NCI-H510A (cell line): Measurements from ENCODE around the gene SERP2.

Experiments used
- DNase-seq: peaks from one replicate; lab custom pipeline; 2025; lab: John Stamatoyannopoulos, UW

Gene SERP2

DNA sequence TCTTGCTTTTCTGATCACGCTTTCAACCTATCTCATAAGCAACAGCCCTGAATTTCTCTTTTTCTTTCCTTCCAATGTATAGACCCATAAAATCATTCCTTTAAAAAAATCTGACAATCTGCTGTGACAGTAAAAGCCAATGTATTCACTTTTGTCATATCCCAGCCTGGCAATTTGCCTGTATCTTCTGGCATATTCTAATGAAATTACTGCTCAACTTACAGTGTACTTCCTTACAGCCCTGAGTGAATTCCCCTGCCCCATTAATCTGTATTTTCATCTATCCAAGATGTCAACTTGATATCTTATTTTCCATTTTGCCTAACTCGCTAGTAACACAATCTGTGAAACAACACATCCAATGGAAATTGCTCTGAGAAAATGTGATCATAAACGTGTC is 18.0 kb upstream of the SERP2 start:
- DNase-seq, result no peak

DNA sequence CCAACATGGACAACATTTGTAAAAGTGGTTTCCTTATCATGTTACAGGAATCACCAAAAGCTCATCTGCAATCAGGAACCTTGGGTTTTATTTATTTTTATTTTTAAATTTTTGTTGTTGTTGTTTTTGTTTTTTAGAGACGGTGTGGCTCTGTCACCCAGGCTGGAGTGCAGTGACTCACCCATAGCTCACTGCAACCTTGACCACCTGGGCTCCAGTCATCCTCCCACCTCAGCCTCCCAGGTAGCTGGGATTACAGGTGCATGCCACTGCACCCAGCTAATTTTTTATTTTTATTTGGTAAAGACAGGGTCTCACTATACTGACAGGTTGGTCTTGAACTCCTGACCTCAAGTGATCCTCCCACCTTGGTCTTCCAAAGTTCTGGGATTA is 13.6 kb upstream of the SERP2 start:
- DNase-seq, result no peak

DNA sequence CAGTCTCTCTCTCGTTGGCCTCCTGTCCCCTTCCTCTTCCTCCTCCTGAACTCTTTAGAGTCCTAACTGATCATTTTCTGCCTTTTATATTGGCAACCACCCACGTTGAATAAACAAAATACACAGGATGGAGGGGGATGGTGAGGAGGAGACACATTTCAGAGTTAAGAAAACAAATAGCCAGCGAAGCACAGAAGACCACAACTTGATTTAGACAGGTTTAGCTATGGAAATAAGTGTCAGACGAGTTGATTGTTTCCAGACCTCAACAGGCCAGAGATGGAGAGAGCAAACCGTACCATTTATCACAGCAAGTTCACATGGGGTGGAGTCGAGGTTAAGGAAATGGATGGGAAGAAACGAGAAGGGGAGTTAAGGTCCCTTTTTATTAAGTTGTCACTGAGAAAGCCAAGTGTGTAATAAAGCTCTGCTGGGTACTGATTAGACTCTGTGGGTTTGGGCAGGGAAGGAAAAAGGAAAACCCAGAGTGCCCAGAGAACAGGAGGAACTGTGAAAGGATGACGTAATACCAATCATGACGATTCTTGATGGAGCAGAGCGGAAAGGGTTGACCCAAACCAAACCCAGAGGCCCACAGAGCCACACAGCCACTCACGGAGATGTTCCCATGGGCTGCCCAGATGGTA is 11.1 kb upstream of the SERP2 start:
- no peak for DNase-seq

DNA sequence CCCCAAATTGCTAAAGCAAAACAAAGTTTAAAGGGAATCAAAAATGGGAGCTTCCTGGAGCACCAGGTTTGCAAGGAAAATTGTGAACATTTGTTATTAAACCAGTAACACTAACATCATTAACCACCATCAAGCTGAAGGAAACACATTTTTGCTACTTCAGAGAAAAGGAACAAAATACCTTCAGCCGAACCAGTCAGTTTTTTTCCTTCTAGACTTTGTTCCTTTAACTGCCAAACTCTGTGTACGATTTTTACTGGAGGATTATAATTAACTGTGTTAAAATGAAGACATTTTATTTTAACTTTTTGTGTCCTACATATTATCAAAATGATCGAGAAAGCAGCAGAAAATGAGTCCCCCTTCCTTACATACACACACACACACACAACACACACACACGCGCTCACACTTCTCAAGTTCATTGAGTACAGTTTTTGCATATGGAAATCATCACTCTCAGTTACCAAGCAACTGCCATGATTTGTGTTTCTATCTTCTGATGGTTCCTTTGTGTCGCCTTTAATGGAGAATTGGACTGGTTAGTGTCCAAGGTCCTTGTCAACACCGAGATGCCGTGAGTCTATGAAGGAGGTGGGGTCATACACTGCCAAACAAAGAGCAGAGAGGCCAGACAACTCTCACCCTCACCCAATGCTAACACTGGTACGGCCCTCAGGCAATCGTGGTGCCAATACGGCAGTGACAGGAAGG is 9.8 kb upstream of the SERP2 start:
- DNase-seq, result no peak

DNA sequence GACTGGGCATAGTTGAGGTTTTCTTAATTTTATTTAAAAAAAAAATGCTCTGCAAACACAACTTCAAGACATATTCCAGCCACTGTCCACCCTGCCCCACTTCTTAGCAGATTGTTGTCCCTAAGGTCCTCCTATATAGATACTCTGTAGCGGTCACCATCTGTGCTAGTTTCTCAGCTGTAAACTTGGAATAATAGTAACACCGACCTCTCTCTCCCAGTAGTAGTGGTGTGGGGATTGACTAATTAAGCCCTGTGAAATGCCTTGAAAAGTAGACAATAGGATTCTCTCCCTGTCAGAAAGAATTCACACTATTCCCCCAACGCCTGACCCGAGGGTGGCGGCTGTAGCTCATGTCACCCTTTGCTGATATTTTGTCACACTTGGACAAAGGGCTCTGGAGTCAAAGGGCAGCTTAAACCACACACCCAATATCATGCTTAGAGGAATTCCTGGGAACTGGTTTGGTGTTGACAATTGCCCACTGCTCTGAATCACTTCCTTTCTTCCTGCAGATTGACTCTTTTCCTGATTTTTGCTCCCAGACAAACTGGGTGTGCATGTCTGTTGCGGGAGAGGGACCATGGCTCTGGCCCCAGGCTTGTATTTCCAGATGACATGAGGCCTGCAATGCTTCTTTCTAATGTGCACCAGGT is 9.2 kb upstream of the SERP2 start:
- no peak for DNase-seq

DNA sequence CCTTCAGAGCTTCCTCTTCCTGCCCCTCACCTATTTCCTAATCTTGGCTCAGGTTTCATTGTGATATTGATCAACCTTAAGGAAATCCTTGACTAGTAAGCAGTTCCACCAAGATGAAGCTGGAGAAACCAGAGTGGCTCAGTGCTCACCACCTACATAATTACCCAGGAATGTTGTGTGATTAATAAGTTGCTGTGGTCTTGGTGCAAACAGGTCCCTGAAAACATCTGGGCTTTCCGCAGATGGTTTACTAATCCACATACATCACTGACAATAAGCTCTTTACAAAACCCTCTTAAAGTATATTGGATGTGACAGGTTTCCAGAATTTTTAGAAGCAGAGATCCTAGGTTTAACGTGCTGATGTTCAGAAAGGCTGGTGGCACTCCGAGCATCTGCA is 8.6 kb upstream of the SERP2 start:
- DNase-seq, result no peak

DNA sequence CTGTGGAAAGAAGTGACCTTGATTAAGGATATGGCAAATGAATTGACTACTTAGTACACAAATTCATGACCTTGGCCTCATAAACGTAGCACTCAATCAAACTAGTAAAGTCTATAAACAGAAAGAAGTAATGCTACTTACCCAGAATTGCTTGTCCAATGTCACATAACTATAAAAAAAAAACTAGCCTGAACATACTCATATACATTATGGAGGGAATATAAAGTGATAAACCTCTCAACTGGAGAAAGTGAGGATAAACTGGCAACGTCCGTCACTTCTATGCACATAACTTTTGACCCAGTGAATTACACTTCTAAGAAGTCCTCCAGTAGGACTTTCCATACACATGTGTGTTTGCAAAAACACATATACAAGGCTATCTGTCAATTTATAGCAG is 7.7 kb upstream of the SERP2 start:
- no peak for DNase-seq

DNA sequence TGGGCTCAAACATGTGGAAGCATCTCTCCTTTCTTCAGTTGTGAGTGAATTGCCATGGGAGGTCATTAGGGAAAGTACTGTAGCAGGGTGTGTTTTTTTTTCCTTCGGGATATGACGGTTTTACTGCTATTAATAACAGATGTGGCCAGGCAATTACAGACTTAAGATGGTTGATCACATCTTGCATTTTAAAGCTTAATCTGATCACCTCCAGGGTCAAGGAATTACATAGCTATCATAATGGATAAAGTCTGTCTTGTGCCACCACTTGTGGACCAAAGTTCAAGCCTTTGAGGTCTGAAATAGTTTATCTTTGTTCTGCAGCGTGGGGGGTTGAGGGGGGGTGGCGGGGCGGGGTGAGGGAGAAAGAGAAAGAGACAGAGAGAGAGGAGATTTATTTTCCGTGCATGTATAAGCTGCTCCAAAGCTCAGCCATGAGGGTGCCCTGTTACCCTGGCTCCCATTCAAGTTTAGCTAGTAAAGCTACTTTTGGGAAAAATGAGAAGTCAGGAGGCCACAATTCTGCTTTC is 5.5 kb upstream of the SERP2 start:
- DNase-seq, result no peak

DNA sequence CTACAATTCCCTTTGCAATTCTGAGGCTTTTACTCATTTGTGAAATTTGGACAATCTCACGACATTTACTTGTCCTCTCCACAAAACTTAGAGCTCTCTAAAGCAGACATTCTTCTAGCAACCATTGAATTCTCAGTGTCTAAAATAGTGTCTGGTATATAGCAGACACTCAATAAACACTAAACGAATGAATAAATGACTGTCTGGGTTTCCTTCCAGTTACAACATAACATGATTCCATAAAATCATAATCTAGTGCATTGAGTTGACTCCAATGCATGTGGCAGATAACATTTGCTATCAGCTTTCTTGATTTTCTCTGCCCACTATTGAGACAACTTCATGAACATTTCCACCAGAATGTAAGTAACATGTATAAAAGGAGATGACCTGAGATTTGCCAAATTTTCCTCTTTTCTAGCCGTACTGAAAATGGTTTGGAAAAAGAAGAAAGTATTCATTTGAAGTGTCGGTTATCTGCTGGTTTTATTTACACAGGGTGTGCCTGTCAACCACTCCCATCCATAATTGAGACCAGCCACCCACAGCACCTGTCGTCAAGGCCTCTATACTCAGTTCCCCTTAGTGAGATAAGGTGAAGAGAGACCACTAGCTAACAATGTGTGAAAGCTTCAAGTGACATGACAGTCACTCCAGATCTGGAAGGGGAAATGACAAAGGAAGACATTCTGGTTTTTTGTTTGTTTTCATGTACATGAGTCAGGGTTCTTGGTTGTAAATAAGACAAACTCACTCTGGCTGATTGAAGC is 4.8 kb upstream of the SERP2 start:
- no peak for DNase-seq

DNA sequence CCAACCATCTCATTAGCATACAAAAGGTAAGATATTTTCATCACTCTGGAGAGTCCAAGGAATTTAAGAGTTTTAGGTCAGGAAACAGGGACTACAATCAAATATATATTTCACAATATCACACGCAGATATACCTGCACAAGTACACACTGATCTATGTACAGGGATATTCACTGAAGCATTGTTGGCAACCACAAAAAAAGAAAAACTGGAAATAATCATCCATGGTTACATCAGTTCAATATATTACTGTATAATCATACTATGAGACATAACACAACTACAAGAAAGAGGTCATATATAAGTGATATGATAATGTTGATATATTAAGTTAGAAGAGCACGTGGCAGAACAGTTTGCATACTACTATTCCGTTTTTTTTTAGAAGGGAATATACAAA is 2.2 kb upstream of the SERP2 start:
- DNase-seq, result no peak

DNA sequence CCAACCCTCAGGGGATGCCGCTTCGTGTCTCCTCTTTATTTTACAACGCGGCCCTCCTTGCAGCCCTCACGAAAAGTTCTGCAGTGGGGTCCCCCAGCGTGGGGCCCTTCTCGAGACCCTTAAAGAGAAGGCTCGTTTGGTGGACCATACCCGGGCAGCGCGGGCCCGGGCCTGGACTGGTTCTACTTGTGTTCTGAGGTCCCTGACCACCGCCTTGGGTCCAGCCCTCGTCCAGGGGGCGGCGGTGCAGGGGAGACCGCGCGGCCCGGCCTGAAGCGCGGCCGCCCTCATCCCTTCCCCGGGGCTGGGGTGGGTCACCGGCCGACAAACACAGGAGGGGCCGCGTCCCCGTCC is 400 bp upstream of the SERP2 start:
- no peak for DNase-seq

DNA sequence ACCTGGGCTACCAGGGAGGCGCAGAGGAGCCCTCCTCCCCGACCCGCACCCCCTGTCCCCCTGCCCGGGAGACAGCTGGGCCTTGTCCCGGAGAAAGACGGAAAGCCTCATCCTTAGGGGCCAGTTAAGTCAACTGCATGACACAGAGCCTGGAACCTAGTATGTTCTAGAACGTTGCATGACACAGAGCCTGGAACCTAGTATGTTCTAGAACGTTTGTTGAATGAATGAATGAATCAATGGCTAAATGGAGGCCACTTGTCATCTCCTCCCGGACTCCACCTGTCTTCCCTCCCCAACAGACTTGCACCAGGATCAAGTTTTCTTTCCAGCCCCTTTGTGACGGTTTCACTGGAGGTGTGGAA is 706 bp downstream of the SERP2 start:
- DNase-seq, result no peak

DNA sequence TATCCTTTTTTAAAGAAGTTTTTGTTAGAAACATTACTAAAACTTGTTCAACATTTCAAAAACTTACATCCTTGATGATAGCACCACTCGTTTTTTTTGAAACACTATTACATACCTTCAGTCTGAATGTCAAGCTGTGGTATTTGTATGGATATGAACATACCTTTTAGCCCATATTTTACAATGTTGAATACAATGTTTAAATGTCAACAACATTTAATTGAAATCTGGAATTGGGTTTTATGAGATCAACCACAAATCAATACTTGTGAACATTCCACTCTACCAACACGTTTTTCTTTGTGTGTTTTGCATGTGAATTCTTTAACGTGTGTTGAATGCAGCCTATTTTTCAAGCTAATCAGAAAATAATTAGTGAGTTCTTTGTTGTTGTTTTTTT is 4.7 kb downstream of the SERP2 start:
- no peak for DNase-seq

DNA sequence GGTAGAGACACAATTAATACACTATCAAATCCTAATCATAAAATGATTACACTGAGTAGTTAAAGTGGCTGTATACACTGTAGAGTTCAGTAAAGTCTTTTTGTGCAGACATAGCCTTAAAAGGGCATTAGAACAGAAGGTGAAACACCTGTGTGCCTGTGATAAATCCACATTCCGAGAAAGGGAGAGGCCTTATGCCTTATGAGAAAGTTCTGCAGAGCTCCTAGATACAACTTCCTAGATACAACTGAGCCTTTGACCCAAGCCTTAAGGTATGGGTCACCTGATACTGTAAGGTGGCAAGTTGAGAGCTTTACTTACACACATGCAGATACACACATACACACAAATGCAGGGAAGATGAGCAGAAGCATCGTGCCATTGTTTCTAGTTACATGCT is 6.3 kb downstream of the SERP2 start:
- no peak for DNase-seq

DNA sequence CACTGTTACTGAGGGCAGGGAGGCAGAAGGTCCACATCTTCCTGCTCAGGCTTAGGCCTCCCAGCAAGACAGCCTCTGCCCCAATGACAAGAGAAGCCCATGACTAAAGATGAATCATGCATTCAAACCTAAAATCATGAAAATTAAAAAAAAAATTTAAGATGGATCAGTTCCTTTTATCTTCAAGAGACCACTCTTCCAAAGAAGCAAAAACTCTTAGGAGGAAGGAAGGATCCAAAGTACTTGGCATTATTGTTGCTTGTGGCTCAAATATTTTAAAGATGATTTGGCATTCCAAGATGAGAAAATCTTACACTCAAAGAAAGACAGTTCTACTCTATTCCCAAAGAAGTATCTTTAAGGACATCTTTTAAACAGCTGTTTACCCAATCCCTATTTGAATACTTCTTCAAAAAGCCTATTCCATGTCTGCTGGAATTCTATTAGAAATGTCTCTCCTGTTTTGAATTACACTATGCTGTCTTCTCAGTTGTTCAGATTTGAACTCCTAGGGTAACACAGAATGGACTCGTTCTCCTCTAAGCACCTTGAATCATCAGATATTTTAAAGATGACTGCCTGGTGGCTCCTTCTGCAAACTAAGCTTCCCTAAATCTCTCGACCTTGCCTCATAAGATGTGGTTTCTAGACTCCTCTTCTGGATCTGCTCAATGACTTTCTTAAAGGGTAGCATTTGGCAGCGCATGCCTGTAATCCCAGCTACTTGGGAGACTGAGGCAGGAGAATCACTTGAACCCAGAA is 7.0 kb downstream of the SERP2 start:
- no peak for DNase-seq

DNA sequence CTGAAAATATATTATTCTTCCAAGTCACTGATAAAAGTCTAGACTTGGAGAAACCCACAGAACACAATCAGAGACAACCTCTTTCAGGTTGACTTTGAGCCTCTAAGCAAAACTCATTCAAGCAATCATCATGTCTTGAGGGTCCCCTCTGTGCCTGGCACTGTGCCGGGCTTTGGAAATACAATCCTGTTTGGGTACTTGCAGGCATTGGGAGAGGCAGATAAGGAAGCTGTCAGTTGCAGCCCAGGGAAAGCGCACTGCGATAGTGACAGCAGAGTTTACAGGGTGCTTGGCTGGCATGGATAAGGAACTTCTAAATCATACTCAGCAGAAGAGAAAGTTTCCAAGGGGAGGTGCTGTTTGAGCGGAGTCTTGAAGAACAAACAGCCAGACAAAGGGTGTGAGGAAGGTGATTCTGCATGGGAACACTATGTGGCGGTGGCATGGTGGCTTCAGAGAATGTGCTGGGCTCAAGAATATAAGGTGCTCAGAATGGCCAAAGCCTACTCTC is 9.1 kb downstream of the SERP2 start:
- DNase-seq, result no peak

DNA sequence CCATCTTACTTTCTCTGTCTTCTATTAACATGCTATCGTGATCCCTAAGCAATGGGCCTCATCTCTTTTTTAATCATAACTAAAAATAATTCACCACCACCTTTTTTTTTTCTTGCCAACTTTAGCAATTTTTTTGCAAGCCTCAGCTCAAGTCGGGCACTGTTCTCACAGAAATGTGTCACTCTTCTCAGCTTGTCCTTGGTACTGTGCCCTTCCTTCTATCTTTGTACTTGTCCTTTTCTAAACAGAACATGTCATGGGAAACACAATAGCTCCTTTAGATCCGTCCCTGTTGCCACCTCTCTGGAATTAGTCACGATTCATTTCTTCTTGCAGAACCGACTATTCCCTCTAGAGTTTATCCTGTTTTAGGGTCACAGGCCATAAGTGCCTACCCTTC is 10.3 kb downstream of the SERP2 start:
- DNase-seq, result no peak

DNA sequence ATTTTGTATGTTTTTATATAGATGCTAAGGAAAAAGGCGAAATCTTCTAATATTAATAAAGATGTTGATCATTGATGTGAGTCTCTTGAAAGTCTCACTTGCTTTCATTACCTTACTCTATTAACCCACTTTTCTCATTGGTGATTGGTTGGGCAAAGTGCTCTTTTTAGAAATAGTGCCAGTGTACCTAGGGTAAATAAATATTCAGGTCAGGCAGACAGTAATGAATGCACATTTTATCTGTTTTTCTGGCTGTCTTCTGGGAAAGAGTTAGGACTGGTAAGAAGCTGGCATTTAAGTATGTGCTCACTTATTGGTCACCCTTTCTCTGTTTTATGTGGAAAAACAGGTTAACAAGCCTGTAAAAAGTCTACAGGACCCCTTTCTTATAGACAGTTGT is 11.2 kb downstream of the SERP2 start:
- no peak for DNase-seq

DNA sequence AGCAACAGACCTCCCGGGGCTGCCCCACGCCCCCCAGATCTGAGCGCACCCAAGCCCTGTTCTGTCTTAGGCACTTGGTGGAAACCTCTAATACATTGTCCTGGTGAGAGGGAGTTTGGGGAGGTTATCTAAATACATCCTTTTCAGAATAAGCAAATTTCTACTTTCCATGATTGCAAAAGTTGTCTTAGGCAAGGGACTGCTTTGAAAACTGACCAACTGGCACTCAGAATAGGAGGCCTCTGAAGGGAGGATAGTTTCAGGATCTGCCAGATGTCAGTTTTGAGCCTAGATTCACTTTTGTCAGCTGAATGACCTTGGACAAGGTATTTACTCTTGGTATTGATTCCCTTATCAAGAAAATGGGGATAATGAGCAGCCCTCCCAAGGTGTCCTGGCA is 11.8 kb downstream of the SERP2 start:
- DNase-seq, result no peak

DNA sequence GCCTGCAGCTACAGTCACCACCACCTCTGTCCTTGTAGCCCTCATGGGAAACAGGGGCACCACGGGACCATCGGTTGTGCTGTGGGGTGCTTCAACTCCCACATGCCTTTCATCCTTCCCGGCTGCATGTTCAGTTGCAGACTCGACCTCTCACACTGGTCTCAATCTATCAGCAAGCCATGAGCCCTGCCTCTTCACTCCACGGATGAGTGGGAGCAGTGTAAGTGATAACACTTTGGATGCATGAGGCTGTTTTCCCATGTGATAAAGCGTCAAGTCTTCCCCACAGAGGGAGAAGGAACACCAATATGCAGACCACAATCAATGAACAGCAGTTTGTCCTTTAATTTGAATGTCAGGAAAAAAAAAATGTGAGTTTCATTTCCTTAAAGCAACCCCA is 12.2 kb downstream of the SERP2 start:
- DNase-seq, result no peak

DNA sequence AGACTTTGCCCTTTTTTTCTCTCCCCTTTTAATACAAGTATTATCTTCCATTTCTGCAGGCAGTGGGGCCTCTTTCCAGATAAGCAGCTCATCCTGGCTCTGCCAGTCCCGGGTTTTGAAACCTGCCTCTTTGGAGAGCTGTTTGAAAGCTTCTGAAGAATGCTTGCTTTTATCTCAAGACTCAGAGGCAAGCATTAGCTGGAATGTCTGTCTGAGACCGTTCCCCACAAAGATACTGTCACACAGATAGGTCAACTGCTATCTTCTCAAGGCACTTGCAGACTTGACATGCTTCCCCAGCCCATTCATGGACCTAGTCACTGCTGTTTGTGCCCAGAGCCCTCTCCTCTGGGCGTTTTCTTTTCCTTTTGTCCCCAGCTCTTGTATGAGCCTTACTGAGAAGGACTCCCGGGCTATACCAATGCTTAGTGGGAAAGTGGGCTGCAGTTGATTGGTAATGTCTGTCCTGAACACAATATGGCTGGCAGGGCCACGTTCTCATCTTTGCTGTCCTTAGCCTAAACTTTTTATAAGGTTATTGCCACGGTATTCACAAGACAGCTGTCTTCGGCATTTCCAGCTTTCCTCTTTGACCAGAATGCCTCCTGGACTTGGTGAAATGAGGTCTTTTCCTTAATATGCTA is 13.4 kb downstream of the SERP2 start:
- no peak for DNase-seq
